HG03558 (cell line): ENCODE data around the gene EAF1.
"Not testable (repeated sequence)": the region's sequence is repeated elsewhere in the genome, so short reads cannot be mapped to it uniquely, and the experiment has no call there.

Experiments
- ATAC-seq: cut with Tn5 transposase; IDR thresholded peaks from one replicate; pipeline ENCODE4 v1.9.1; 2021; ENCODE audit warnings: moderate number of reproducible peaks; ENCODE audit not compliant: unreplicated experiment; ENCODE audit errors: extremely low read depth

Gene EAF1

DNA sequence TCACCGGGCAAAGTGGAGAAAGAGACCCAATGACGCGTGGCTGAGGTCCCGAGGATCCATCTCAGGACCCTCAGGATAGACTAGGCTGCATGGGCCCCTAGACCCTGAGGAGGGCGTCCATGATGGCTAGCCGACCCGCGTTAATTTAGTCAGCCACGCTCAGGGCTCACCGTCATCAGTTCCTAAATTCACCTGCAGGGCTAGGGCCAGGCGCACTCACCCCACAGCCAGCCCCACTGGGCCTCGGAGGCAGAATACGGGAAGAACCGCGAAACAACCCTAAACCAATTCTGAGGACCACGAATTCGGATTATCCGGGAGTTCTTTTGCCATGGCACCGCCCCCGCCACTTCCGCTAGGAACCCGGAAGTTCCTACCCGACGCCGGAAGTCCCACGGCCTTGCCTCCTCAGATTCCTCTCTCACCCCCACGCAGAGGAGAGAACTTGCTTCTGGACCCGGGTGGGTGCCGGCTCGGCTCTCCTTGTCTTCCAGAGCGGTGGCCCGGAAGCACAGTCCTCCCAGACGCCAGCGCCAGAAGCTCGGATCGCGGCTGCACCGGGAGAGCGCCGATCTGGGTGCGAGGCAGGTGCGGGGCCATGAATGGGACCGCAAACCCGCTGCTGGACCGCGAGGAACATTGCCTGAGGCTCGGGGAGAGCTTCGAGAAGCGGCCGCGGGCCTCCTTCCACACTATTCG is at the start of gene EAF1, which contains the start of gene METTL6:
TSS of gene EAF1 (plus strand) at position 417 of the 699 bp plus-strand sequence. CDS start at position 599, 182 bp downstream.
TSS of gene METTL6 (minus strand) at position 363 of the 699 bp plus-strand sequence. CDS start 1,033 bp downstream, outside the sequence.
- peak; percentile 58 for ATAC-seq

DNA sequence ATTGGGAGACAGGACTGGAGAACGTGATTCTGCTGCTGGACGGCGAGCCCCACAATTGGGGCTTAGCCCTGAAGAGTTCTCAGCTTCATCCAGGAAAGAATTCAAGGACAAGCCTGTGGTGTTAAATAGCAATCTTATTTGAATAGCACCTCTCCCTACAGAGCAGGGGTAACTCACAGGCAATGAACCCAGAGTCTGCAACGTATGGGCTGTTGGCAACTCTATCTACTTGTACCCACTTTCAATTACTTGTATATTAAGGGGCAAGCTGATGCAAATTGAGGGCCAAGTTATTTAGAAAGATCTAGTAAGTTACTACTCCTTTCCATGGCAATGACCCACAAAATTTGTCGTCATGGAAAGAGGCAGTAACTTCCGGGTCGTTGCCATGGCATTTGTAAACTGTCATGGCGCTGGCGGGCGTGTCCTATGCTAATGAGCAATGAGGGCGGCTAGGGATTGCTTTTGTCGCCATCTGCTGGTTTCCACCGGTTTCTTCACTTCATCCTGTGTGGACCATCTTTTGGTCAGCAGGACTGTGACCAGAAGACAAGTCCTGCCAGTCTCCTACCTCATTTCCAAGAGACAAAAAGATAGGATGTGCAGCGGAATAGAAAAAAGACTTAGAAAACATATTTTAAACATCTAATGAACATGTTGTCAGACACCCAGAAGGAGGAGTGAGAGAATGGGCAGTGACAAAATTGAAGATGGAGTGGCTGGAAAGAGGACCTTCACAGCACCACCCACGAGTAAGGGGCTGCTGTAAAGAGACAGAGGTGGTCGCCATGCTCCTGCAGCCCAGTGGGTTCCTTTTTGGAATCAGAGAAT is 49.2 kb upstream of the EAF1 start:
- peak; percentile 55 for ATAC-seq

GRCh38 chr3:15380980-15381890 is 46.2 kb upstream of the EAF1 start:
- no peak for ATAC-seq

- no peak for ATAC-seq
These were observed 44.9 kb upstream of the EAF1 start for GRCh38 chr3:15382405-15382923.

DNA sequence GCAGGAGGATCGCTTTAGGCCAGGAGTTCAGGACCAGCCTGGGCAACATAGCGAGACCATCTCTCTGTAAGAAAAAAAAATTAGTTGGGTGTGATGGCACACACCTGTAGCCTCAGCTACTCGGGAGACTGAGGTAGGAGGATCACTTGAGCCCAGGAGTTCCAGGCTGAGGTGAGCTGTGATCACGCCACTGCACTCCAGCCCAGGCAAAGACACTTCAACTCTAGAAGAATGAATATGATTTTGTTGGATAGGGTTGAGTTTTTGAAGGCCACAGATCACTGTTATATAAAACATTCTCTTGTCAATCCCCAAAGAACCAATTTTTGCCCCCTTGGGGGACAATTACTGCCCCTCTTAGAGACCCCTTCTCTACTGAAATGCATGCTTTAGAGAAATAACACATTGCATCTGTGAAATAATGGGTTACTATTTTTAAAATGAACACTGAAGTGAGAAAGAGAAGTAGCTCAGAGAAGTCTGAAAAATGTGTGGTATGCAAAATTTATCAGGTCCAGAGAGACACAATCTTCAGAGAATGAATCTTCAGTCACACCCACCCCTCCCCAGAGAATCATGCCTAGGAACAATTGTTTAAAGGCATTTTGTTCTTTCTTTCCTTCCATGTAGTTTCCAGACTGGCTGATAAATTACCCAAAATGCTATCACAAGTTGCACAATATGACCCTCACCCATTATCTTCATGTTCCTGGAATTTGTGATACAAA is 42.7 kb upstream of the EAF1 start:
- ATAC-seq: peak; percentile 73

DNA sequence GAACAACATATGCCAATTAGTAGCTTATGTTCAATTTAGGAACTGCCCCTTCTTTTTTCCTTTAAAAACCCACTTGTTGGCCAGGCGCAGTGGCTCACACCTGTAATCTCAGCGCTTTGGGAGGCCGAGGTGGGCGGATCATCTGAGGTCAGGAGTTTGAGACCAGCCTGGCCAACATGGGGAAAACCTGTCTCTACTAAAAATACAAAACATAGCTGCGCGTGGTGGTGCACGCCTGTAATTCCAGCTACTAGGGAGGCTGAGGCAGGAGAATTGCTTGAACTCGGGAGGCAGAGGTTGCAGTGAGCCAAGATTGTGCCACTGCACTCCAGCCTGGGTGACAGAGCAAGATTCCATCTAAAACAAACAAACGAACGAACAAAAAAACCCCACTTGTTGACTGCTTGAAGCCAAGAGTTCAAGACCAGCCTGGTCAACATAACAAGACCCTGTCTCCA is 42.1 kb upstream of the EAF1 start:
- ATAC-seq: not testable (repeated sequence)

DNA sequence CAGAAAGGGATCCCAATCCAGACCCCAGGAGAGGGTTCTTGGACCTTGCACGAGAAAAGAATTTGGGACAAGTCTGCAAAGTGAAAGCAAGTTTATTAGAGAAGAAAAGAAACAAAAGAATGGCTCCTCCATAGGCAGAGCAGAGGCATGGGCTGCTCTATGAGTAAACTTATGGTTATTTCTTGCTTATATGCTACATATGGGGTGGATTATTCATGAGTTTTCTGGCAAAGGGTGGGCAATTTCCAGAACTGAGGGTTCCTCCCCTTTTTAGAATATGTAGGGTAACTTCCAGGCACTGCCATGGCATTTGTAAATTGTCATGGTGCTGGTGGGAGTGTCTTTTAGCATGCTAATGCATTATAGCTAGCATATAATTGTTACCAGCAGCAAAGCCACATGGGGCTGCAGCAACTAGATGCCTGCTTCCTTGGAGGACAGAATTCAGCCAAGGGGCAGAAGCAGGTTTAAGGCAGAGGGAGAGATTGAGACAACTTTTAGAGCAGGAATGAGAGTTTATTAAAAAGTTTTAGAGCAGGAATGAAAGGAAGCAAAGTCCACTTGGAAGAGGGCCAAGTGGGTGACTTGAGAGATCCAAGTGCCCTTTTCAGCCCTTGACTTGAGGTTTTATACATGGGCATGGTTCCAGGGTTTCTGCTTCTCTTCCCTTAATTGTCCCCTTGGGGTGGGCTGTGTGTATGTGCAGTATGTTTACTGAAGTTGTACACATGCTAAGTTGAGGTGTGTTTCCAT is 41.3 kb upstream of the EAF1 start:
- ATAC-seq: no peak

DNA sequence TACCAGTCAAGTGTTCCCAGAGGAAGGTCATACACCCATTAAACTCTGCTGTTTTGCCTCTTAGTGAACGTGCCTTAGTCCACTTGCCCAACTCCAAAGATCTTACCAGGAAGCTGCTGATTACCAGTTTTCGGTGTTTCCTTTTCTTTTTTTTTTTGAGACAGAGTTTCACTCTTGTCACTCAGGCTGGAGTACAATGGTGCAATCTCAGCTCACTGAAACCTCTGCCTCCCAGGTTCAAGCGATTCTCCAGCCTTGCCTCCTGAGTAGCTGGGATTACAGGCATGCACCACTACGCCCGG is 40.8 kb upstream of the EAF1 start:
- ATAC-seq: not testable (repeated sequence)

DNA sequence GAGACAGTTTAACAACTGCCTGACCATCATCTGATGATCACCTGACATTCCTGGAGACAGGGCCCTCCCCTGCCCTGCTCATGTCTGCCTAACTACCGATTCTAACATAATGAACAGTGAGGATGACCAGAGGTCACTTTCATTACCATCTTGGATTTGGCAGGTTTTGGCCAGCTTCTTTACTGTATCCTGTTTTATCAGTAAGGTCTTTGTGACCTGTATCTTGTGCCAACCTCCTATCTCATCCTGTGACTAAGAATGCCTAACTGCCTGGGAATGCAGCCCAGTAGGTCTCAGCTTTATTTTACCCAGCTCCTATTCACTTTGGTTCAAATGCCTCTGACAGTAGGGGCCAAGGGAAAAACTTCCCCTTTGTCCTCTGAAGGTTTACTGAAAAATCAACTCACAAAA is 40.2 kb upstream of the EAF1 start:
- ATAC-seq: no peak

DNA sequence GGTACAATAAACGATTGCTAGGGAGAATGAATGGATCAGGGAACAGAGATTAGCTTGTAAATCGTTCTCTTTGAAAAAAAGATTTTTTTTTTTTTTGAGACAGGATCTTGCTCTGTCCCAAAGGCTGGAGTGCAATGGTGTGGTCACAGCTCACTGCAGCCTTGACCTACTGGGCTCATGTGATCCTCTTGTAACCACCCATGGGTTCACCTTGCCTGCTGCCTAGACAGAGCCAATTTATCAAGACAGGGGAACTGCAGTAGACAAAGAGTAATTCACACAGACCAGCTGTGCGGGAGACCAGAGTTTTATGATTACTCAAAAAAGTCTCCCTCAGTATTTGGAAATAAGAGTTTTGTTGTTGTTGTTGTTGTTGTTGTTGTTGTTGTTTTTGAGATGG is 39.7 kb upstream of the EAF1 start:
- ATAC-seq: no peak

DNA sequence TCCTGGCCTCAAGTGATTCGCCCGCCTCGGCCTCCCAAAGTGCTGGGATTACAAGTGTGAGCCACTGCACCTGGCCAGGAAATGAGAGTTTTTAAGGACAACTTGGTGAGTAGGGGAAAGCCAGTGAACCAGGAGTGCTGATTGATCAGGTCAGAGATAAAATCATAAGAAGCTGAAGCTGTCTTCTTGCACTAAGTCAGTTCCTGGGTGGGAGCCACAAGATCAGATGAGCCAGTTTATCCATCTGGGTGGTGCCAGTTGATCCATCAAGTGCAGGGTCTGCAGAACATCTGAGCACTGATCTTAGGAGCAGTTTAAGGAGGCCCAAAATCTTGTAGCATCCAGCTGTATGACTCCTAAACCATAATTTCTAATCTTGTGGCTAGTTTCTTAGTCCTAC is 39.1 kb upstream of the EAF1 start:
- not testable (repeated sequence) for ATAC-seq

DNA sequence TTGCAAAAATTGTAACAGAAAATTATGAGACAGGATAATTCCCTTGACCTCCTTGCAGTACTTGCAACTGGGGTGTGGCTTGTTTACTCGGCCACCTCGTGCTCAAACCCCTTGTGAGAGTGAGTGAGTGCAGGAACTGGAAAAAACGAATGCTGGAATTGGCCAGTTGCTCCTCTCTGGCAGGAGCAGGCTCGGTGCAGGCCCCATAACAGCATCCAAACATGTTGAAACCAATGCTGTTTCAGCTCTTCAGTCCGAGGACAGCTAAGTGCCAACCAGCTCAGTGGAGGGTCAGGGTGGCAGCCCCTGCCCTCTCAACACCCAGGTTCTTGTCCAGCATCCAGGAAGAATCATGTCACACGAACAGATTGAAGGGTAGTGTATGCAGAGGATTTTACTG is 36.9 kb upstream of the EAF1 start:
- ATAC-seq: no peak

GRCh38 chr3:15391007-15391406 is 36.4 kb upstream of the EAF1 start:
- no peak for ATAC-seq

GRCh38 chr3:15393252-15393651 is 34.1 kb upstream of the EAF1 start:
- not testable (repeated sequence) for ATAC-seq

DNA sequence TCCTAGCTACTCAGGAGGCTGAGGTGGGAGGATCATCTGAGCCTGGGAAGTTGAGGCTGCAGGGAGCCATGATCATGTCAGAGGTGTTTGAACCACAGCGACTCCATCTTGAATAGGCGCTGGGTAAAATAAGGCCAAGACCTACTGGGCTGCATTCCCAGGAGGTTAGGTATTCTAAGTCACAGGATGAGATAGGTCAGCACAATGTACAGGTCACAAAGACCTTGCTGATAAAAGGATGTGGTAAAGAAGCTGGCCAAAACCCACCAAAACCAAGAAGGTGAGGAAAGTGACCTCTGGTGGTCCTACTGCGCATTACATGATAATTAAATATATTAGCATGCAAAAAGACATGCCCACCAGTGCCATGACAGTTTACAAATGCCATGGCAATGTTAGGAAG is 28.7 kb upstream of the EAF1 start:
- not testable (repeated sequence) for ATAC-seq

DNA sequence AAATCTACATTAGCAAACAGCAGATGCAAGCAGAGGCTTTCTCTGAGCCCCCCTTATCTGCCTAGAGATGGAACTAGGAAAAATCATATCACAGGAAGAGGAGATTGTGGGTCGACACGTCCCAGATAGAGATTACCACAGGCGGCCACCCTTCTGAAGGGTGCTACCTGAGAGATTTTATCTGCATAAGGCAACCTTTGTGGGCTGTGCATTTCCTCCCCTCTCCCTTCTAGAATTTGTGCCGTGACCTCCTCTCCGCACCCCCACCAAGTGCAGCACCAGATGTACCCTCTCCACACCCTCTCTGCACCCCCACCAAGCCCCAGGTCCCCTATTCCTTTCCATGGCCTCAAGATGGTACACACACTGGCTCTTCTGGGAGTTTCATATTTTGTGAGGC is 27.4 kb upstream of the EAF1 start:
- no peak for ATAC-seq

DNA sequence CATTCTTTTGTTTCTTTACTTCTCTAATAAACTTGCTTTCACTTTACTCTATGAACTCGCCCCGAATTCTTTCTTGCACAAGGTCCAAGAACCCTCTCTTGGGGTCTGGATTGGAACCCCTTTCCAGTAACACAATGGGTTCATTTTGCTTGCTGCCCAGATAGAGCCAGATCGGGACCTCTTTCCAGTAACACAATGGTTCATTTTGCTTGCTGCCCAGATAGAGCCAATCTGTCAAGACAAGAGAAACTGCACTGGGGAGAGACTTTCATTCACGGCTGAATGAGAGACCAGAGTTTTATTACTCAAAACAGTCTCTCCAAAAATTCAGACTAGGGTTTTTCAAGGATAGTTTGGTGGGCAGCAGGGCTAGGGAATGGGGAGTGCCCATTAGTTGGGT is 25.5 kb upstream of the EAF1 start:
- ATAC-seq: no peak

DNA sequence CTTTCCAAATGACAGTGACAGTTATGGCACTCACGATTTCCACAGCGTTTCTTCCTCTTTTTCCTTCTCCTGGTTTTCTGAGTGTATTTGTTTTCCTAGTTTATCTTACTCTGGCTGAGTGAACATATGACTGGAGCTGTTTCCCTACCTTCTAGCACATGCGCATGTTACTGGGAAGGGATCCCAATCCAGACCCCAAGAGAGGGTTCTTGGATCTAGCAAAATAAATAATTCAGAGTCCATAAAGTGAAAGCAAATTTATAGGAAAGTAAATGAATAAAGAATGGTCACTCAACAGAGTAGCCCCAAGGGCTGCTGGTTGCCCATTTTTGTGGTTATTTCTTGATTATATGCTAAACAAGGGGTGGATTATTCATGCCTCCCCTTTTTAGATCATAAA is 23.9 kb upstream of the EAF1 start:
- ATAC-seq: no peak

DNA sequence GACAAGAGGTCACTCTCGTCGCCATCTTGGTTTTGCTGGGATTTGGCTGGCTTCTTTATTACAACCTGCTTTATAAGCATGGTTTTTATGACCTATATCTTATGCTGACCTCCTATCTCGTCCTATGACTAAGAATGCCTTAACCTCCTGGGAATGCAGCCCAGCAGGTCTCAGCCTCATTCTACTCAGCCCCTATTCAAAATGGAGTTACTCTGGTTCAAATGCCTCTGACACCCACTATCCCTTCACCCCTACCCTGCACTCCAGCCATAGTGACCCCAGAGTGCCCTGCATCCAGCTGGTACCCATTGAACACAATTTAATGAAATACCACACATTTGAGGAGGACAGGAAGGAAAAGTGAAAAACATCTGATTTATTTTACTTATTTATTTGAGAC is 23.4 kb upstream of the EAF1 start:
- no peak for ATAC-seq
